HG03103 (cell line): ENCODE data around the gene DES.
"Not testable (repeated sequence)": the region's sequence is repeated elsewhere in the genome, so short reads cannot be mapped to it uniquely, and the experiment has no call there.

Source experiments
- ATAC-seq: cut with Tn5 transposase; IDR thresholded peaks from one replicate; pipeline ENCODE4 v1.9.1; 2021; ENCODE audit warnings: low read depth; ENCODE audit not compliant: unreplicated experiment

DES gene

GRCh38 chr2:219418155-219419011, at the start of gene DES:
Gene DES (plus strand): TSS chr2:219418377. CDS start chr2:219418463, 86 bp downstream.
- no peak for ATAC-seq

GRCh38 chr2:219368690-219369191, 49.4 kb upstream of the DES start:
- ATAC-seq = no peak

- ATAC-seq = no peak
These were observed 48.7 kb upstream of the DES start for GRCh38 chr2:219369447-219369861.

GRCh38 chr2:219378163-219378851, 39.9 kb upstream of the DES start:
- no peak for ATAC-seq

- no peak for ATAC-seq
These were observed 37.3 kb upstream of the DES start for GRCh38 chr2:219380926-219381325.

GRCh38 chr2:219381448-219381847, 36.7 kb upstream of the DES start:
- ATAC-seq = no peak

GRCh38 chr2:219384083-219384713, 34.0 kb upstream of the DES start:
- ATAC-seq = no peak

GRCh38 chr2:219384859-219385258, 33.3 kb upstream of the DES start:
- ATAC-seq = no peak

GRCh38 chr2:219385958-219386520, 32.1 kb upstream of the DES start:
- no peak for ATAC-seq

GRCh38 chr2:219386532-219387280, 31.5 kb upstream of the DES start:
- no peak for ATAC-seq

- peak; percentile 45 for ATAC-seq
These were observed 30.7 kb upstream of the DES start, which contains the start of gene DNPEP for GRCh38 chr2:219387306-219388120. Gene DNPEP (minus strand): TSS chr2:219387912. CDS start chr2:219387794, 118 bp downstream.

GRCh38 chr2:219388121-219388906, 29.9 kb upstream of the DES start:
- peak; percentile 79 for ATAC-seq

- no peak for ATAC-seq
These were observed 29.3 kb upstream of the DES start for GRCh38 chr2:219388907-219389156.

- ATAC-seq = no peak
These were observed 25.4 kb upstream of the DES start for GRCh38 chr2:219392754-219393153.

- ATAC-seq = not testable (repeated sequence)
These were observed 23.1 kb upstream of the DES start for GRCh38 chr2:219395056-219395455.

GRCh38 chr2:219395609-219396008, 22.6 kb upstream of the DES start:
- no peak for ATAC-seq

GRCh38 chr2:219396863-219397457, 21.2 kb upstream of the DES start:
- ATAC-seq = no peak

- ATAC-seq = no peak
These were observed 19.3 kb upstream of the DES start for GRCh38 chr2:219398721-219399363.
